Measurements from ENCODE around the gene CYP3A4.

DNA sequence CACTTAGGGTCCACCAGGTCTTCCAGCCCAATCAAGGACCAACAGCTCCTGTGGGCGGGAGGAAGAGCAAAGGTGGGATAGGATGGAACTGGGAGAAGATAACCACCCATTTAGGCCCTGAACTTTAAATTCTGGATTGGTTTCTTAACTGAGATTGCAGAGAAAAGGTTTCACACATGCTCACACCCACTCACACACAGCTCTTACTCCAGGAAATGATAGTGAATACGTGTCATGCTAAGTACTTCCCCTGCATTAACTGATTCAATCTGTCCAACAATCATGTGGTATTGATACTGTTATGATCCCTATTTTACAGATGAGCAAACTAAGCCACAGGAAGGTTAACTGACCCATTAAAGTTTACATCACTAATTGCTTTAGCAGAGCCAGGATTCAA lies 4.6 kb upstream of the CYP3A4 start:
- TF ChIP-seq, protein P1, sequence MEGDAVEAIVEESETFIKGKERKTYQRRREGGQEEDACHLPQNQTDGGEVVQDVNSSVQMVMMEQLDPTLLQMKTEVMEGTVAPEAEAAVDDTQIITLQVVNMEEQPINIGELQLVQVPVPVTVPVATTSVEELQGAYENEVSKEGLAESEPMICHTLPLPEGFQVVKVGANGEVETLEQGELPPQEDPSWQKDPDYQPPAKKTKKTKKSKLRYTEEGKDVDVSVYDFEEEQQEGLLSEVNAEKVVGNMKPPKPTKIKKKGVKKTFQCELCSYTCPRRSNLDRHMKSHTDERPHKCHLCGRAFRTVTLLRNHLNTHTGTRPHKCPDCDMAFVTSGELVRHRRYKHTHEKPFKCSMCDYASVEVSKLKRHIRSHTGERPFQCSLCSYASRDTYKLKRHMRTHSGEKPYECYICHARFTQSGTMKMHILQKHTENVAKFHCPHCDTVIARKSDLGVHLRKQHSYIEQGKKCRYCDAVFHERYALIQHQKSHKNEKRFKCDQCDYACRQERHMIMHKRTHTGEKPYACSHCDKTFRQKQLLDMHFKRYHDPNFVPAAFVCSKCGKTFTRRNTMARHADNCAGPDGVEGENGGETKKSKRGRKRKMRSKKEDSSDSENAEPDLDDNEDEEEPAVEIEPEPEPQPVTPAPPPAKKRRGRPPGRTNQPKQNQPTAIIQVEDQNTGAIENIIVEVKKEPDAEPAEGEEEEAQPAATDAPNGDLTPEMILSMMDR (conservative IDR thresholded peaks at IDR 0.05; ENCODE audit: low read depth, low read length), result no peak
- no peak for TF ChIP-seq EZH2phosphoT487 (IDR thresholded peaks at IDR 0.05; ENCODE audit: borderline replicate concordance, low read length)
